Measurements from ENCODE around the gene KMT2D.

DNA sequence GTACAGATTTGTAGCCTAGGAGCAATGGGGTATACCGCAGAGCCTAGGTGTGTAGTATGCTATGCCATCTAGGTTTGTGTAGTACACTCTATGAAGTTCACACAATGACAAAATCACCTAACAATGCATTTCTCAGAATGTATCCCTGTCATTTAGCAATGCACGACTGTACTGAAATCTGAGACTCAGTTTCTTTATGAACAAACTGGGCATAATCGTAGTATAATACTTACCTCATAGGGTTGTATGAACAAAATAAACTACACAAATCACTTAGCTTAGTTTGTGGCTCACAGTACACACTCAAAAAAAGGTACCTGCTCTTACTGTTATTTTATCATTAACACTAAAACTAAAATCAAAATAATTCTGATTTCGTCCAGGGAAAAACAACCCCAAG is 35.1 kb downstream of the KMT2D start:
- TF ChIP-seq CTCF (IDR thresholded peaks at IDR 0.05; ENCODE audit: low read length) (no peak), EZH2 (IDR thresholded peaks at IDR 0.05; ENCODE audit: borderline replicate concordance, low read length) (no peak)
